ENCODE results near the gene FOXD2. TPM values are rescaled to one million over a fixed set of nuclear protein-coding genes. Genes with fewer than 3 reads are reported as not detected.

The FOXD2 gene
- polyA plus RNA-seq (ENCODE audit: insufficient read length in 3 of 3): 1 to 10 TPM; 6.0 to 9.0 (median 6.8) TPM
- long read RNA-seq, donor 1, full-length matches to known transcripts: 26 of 26 reads
- long read RNA-seq, donor 1, partial matches to known transcripts: 0 of 26 reads
- long read RNA-seq, donor 1, other reads (novel, unspliced or antisense): 0 of 26 reads
- long read RNA-seq, donor 2, full-length matches to known transcripts: 20 of 20 reads
- long read RNA-seq, donor 2, partial matches to known transcripts: 0 of 20 reads
- long read RNA-seq, donor 2, other reads (novel, unspliced or antisense): 0 of 20 reads
- long read RNA-seq, donor 3, full-length matches to known transcripts: 28 of 28 reads
- long read RNA-seq, donor 3, partial matches to known transcripts: 0 of 28 reads
- long read RNA-seq, donor 3, other reads (novel, unspliced or antisense): 0 of 28 reads
- long read RNA-seq, donor 4, full-length matches to known transcripts: 23 of 23 reads
- long read RNA-seq, donor 4, partial matches to known transcripts: 0 of 23 reads
- long read RNA-seq, donor 4, other reads (novel, unspliced or antisense): 0 of 23 reads
- long read RNA-seq, donor 5: 0 reads
- long read RNA-seq, donor 6, full-length matches to known transcripts: 34 of 34 reads
- long read RNA-seq, donor 6, partial matches to known transcripts: 0 of 34 reads
- long read RNA-seq, donor 6, other reads (novel, unspliced or antisense): 0 of 34 reads
- long read RNA-seq, donor 7, full-length matches to known transcripts: 47 of 47 reads
- long read RNA-seq, donor 7, partial matches to known transcripts: 0 of 47 reads
- long read RNA-seq, donor 7, other reads (novel, unspliced or antisense): 0 of 47 reads
- long read RNA-seq, donor 8, full-length matches to known transcripts: 46 of 46 reads
- long read RNA-seq, donor 8, partial matches to known transcripts: 0 of 46 reads
- long read RNA-seq, donor 8, other reads (novel, unspliced or antisense): 0 of 46 reads
- long read RNA-seq, donor 9, full-length matches to known transcripts: 14 of 14 reads
- long read RNA-seq, donor 9, partial matches to known transcripts: 0 of 14 reads
- long read RNA-seq, donor 9, other reads (novel, unspliced or antisense): 0 of 14 reads
- long read RNA-seq, donor 10, full-length matches to known transcripts: 38 of 38 reads
- long read RNA-seq, donor 10, partial matches to known transcripts: 0 of 38 reads
- long read RNA-seq, donor 10, other reads (novel, unspliced or antisense): 0 of 38 reads
- long read RNA-seq, donor 11, full-length matches to known transcripts: 37 of 37 reads
- long read RNA-seq, donor 11, partial matches to known transcripts: 0 of 37 reads
- long read RNA-seq, donor 11, other reads (novel, unspliced or antisense): 0 of 37 reads
- long read RNA-seq, donor 12, full-length matches to known transcripts: 19 of 19 reads
- long read RNA-seq, donor 12, partial matches to known transcripts: 0 of 19 reads
- long read RNA-seq, donor 12, other reads (novel, unspliced or antisense): 0 of 19 reads
- long read RNA-seq, donor 13, full-length matches to known transcripts: 46 of 46 reads
- long read RNA-seq, donor 13, partial matches to known transcripts: 0 of 46 reads
- long read RNA-seq, donor 13, other reads (novel, unspliced or antisense): 0 of 46 reads
- long read RNA-seq, donor 14, full-length matches to known transcripts: 22 of 22 reads
- long read RNA-seq, donor 14, partial matches to known transcripts: 0 of 22 reads
- long read RNA-seq, donor 14, other reads (novel, unspliced or antisense): 0 of 22 reads
- long read RNA-seq, donor 15, full-length matches to known transcripts: 11 of 11 reads
- long read RNA-seq, donor 15, partial matches to known transcripts: 0 of 11 reads
- long read RNA-seq, donor 15, other reads (novel, unspliced or antisense): 0 of 11 reads
- long read RNA-seq, donor 16, full-length matches to known transcripts: 90 of 90 reads
- long read RNA-seq, donor 16, partial matches to known transcripts: 0 of 90 reads
- long read RNA-seq, donor 16, other reads (novel, unspliced or antisense): 0 of 90 reads

- DNase-seq (ENCODE audit: extremely low read depth in 1 of 11, low read depth in 9 of 11, low spot score in 4 of 11): peak in 10 of 11 donors; percentile 66 to 87 (median 86)
Observed at GRCh38 chr1:47437447-47438164, at the start of gene FOXD2. Gene FOXD2, plus strand, starts transcription at chr1:47438044. Its CDS starts 92 bp downstream, at chr1:47438136.

GRCh38 chr1:47388891-47389238 is 49.0 kb upstream of the FOXD2 start:
- peak in 8 of 11 donors; percentile 24 to 62 (median 46) for DNase-seq (ENCODE audit: extremely low read depth in 1 of 11, low read depth in 9 of 11, low spot score in 4 of 11)

- no peak for DNase-seq (ENCODE audit: extremely low read depth in 1 of 11, low read depth in 9 of 11, low spot score in 4 of 11)
Observed at GRCh38 chr1:47389731-47390130, 48.1 kb upstream of the FOXD2 start.

- no peak for DNase-seq (ENCODE audit: extremely low read depth in 1 of 11, low read depth in 9 of 11, low spot score in 4 of 11)
Observed at GRCh38 chr1:47390843-47391242, 47.0 kb upstream of the FOXD2 start.

GRCh38 chr1:47393141-47393540 is 44.7 kb upstream of the FOXD2 start:
- DNase-seq (ENCODE audit: extremely low read depth in 1 of 11, low read depth in 9 of 11, low spot score in 4 of 11): no peak

- no peak for DNase-seq (ENCODE audit: extremely low read depth in 1 of 11, low read depth in 9 of 11, low spot score in 4 of 11)
Observed at GRCh38 chr1:47395433-47395832, 42.4 kb upstream of the FOXD2 start.

- no peak for DNase-seq (ENCODE audit: extremely low read depth in 1 of 11, low read depth in 9 of 11, low spot score in 4 of 11)
Observed at GRCh38 chr1:47396671-47397196, 41.1 kb upstream of the FOXD2 start.

GRCh38 chr1:47399138-47399845 is 38.6 kb upstream of the FOXD2 start:
- DNase-seq (ENCODE audit: extremely low read depth in 1 of 11, low read depth in 9 of 11, low spot score in 4 of 11): no peak

GRCh38 chr1:47399846-47400155 is 38.0 kb upstream of the FOXD2 start:
- DNase-seq (ENCODE audit: extremely low read depth in 1 of 11, low read depth in 9 of 11, low spot score in 4 of 11): no peak

- no peak for DNase-seq (ENCODE audit: extremely low read depth in 1 of 11, low read depth in 9 of 11, low spot score in 4 of 11)
Observed at GRCh38 chr1:47401761-47402160, 36.1 kb upstream of the FOXD2 start.

- no peak for DNase-seq (ENCODE audit: extremely low read depth in 1 of 11, low read depth in 9 of 11, low spot score in 4 of 11)
Observed at GRCh38 chr1:47402591-47402990, 35.3 kb upstream of the FOXD2 start.

- no peak for DNase-seq (ENCODE audit: extremely low read depth in 1 of 11, low read depth in 9 of 11, low spot score in 4 of 11)
Observed at GRCh38 chr1:47403321-47403910, 34.4 kb upstream of the FOXD2 start.

GRCh38 chr1:47405697-47406096 is 32.1 kb upstream of the FOXD2 start:
- DNase-seq (ENCODE audit: extremely low read depth in 1 of 11, low read depth in 9 of 11, low spot score in 4 of 11): peak in 1 of 11 donors; percentile 17

GRCh38 chr1:47406966-47407365 is 30.9 kb upstream of the FOXD2 start:
- DNase-seq (ENCODE audit: extremely low read depth in 1 of 11, low read depth in 9 of 11, low spot score in 4 of 11): no peak

GRCh38 chr1:47407481-47407880 is 30.4 kb upstream of the FOXD2 start:
- no peak for DNase-seq (ENCODE audit: extremely low read depth in 1 of 11, low read depth in 9 of 11, low spot score in 4 of 11)
